ENCODE data around the gene ARID5B.

The ARID5B gene

DNA sequence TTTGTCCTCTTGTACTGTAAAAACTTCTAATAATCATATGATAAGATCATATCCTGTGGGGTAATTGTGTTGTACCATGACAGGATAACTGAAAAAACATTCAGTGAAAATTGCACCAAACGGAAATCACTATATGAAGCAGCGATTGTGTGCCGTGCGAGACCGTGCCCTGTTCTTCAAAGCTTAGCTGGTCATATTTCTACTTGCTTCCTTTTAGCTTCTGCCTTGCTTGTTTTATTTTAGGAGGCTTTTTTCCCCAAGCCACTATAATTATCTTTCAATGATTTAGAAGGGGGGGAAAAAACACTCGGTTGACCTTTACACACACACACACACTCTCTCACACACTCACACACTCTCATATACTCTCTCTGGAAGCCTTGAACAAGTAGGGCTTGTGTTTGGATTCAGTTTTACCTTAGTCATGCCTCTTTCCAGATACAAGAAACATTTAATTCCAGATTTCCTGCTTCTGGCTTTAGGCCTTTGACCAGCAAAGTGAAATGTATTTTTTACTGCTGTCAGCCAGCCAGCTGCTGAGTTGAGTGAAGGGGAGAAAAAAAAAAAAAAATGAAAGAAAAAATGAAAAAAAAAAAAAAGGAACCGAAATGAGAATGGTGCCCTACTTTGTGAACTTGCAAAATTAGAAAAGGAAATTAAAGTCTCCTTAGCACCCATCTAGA is 181.4 kb downstream of the ARID5B start:
- DNase-seq: no peak

DNA sequence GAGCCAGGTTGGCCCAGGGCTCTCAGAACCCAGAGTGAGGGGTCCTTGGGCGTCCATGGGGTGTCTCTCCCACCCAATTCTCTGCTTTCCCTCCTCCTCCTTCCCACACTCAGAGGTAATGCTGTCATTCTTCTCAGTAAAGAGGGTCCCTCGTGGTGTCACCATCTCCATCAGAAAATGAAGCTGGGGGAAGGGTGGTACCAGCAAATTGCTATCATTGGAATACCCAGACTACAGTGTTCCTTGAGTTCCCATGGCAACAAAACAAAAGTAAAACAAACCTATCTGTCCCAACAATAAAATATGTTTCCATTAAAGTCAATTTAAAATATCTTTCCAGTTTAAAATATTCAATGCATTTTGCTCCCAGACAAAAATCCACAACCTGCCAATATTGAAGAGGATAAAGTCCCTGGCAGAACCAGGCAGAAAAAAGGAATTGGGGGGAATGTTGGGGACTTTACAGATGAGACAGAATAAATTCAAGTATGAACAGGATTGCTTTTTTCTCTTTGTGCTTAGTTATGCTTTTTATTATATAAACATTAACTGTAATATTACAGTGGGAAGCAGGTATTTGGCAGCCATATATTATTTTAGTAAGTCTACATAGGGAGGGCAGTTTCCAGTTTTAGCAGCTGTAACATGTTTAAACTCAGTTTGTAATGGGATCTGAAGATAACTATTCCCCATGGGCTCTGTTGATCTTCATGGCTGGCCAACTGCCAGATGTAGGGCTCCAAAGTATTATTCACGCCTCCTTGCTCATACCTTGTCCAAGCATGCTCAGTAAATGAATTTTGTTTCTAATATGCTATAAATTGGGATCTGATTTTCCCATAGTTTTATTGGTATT is 182.1 kb downstream of the ARID5B start:
- DNase-seq: peak in 1 of 2 experiments; percentile 64

DNA sequence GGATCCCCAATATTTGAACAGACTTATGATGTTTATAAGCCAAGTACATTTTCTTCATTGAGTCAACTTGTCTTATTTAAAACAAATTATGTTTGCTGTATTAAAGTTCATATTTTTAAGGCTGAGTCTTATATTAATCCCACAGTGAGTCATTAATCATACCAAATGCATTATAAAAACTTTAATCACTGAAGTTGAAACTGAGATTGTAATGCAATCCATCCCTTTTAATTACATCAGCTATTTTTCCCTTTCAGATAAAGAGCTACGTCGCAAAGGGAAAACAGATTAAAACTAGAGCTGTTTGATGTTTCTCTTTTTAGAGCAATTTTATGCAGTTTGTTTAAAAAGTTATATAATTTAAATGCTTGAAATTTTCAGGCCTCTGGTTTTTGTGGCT is 183.0 kb downstream of the ARID5B start:
- DNase-seq: no peak

DNA sequence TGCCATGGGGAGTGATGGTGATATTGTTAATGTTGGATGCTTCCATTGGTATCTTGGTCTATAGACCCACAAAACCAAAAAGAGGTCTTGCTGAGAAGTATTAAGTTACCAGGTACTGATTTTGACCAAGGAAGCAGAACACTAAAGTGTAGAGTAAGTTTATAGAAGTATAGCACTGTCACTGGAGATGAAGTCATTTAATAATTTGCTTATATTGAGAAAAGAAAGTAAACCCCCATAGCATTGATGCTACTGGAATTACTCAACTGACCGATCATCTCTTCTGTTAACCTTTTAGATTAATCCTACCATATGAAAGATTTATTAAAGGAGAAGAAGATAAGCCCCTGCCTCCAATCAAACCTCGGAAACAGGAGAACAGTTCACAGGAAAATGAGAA is 183.9 kb downstream of the ARID5B start:
- no peak for DNase-seq

DNA sequence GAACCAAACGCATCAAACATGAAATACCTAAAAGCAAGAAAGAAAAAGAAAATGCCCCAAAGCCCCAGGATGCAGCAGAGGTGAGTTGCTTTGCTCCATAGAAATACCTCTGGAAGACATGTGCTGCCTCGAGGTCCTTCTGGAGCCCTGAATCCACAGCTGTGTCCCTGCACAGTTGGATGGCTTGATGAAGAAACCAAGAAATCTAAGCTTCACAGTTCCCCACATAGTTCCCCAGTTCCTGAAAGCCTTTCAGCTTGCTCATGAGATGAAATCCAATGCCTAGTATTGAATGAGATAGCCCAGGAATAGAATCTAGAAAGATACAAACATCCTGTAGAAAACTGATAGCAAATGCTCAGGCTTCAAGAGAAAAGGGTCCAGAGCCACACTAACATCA is 184.3 kb downstream of the ARID5B start:
- no peak for DNase-seq

DNA sequence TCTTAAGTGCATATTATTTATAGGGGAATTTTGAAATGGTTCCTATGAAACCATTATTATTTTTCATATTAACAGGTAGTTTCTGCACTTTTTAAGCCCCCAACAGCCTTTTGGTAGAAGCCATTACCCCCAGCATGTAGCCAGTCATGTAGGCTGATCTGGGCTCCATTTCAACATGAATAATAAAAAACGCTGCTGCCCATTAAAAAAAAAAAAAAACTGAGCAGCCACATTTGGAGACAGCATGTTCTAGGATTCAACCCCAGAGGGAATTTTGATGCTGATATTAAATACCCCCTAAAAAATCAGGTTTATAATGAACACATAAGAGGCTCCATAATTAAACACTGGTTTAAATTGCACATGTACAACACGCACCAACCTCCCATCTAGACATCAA is 185.8 kb downstream of the ARID5B start:
- no peak for DNase-seq

DNA sequence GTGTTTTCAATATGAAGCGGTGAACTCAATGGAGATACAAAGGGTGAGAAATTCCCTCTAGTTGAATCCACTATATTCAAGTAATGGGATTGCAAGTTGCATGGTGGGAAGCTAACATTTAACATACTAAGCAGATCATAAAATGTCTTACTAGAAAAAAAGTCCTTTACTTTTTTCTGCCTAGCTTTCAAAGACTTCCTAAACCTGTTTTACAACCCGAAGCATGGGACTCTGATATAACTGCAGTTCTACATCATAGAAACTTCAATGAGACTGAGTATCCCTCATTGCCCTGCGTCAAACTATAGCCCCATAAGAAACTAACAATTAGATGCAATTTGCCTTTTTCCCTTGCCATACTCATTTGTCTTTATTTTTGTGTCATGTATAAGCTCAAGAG is 187.3 kb downstream of the ARID5B start:
- DNase-seq: no peak

DNA sequence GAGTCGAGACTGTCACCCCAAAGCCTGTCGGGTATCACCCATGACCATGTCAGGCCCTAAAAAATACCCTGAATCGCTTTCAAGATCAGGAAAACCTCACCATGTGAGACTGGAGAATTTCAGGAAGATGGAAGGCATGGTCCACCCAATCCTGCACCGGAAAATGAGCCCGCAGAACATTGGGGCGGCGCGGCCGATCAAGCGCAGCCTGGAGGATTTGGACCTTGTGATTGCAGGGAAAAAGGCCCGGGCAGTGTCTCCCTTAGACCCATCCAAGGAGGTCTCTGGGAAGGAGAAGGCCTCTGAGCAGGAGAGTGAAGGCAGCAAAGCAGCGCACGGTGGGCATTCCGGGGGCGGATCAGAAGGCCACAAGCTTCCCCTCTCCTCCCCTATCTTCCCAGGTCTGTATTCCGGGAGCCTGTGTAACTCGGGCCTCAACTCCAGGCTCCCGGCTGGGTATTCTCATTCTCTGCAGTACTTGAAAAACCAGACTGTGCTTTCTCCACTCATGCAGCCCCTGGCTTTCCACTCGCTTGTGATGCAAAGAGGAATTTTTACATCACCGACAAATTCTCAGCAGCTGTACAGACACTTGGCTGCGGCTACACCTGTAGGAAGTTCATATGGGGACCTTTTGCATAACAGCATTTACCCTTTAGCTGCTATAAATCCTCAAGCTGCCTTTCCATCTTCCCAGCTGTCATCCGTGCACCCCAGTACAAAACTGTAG is 191.0 kb downstream of the ARID5B start:
- DNase-seq: no peak

DNA sequence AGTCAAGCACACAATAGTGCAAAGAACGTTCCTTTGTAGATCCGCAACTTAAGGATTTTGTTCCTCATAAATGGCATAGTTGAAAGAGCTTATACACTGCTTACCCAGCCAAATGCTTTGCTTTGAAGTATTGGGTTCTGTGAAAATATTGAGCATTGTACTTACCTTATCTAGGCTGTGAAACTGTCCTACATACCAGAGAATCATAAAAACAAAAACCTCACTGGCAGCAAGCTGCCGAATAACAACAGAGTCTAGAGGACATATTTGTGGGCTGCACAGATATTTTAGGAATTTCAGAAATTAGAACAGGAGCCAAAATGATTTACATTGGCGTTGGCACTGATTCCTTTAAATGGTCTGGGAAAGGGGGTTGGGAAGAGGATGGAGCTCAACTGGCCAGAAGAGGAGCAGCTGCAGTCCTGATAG is 192.4 kb downstream of the ARID5B start:
- DNase-seq: no peak

DNA sequence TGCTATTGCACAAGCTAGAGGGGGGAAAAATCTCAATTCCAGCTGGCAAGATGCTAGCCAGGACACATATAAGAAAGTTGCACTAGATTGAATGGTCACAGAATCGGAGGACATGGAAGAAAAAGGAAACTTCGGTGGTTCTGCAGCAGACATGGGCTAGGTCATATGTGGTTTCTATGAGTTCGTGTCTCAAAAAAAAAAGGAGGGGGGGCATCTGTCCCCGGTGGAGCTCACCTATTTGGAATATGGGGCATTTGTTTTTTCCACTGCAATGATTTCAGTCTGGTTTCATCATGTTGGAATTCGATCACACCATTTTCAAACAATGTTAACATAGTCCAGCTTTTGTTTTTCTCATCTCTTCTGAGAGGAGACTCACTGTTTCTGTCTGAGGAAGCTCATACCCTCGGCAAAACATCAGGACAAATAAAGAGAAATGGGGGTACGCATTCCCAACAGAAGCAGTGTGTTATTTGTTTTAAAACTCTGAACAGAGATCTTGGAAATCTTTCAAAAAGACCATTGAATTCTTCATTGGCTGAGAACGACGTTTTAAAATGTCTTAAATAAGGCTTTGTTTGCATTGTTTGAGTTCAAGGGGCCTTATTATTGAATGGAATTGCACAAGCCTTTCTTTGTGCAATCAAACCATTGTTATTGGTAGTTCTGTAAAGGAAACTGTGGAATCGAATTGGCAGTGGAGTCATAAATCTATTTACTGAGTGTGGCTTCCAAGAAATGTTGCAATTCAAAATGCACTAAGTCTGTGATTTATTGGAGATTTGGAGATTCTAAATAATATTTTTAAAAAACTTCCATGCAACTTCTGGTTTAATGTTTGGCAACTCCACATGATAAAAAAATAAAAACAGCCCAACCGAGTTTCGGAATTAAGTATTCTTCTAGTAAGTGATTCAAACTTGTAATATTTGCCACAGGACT is 194.0 kb downstream of the ARID5B start:
- no peak for DNase-seq

DNA sequence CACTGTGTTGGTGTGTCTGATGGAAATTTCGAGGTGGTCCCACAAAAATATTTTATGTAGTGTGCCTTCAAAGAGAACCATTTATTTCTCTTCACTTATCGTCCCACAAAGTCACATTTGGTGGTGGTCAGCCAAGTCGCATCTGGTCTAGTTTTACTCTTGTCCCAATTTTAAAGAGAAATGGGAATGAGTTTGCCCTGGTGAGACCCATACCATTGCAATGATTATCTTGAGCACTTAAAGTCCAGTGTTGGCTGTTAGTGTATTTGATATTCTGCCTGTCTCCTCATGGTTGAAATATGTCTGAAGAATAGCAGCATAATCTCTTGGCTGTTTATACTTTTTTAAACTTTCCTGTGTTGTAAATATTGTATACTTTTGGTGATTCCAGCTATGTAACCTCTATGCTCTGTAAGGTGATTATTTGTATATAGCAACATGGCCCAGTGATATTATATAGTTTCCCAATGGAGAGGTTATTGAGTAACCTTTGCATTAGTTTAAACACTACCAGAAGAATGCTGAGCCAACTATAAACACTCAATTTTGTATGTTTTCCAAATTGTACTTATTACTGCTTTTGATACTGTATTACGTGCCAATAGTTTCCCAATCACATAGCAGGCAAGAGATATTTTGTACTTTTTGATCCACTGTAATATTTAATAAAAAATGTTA is 194.9 kb downstream of the ARID5B start:
- no peak for DNase-seq

DNA sequence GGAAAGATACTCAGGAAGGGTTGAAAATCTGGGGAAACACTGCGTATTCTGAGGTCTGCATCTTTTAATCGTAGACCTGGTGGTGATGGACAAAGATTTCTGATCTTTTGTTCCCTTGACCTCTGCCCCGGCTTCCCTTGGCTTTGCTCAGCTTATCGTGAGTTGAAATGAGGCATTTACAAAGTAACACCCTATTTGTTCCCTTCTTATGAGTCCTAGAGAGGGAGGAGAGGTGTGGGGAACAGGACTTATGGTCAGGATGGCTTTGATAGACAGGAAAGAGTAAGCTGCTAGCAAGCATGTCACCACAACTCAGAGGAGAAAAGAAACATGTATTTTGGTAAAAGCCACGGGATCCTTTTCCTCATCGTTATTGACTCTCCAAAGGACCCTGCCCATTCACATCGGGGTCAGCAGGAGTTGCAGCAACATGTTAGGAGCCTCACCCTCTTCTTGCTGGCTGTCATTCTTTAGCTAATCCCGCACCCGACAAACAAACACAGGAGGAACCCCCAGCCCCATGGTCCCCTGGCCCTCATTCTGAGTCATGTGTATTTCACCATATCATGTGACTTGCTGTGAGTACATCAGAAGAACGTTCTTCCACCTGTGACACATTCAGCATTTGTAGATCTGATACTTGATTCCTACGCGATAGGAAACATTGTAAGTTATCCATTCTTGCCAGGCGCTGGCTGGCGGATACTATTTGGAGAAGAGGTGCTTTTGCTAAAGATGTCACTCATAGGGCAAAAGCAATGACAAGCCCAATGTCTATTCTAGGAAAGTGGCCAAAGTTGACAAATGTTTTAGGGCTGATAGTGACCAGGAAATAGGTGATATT is 197.0 kb downstream of the ARID5B start:
- DNase-seq: no peak

DNA sequence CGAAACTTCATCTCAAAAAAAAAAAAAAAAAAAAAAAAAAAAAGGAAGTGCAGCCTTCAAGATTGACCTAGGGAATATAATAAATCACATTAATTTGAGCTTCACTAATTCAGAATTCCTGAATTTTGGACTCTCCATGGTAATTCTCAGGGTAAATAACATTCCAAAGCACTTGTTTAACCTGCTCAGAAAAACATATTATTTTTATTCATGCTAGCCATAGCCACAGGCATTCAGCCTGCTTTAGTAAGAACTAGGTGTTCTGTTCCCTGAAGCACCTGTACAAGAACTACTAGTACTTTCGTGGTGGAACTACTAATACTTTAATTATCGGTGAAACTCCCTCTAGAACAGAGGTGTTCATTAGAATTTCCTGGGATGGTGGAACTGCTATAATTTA is 197.8 kb downstream of the ARID5B start:
- DNase-seq: no peak

DNA sequence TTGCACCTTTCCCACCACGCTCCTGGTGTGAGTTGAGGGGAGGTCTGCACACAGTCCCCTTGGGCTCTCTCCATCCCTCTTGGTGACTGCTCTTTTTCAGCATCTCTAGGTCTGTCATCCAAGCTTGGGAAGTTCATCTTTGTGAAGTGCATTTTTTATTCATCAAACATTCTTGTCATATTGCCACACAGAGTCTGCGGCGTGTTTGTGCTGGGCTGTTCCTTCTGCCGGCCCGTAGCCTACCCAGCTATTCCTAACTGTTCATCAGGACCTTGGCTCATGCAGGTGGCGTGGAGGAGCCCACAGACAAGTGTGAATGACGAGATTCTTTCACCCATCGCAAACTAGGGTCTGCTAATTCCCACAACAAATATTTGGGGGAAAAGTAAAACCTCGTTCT is 202.4 kb downstream of the ARID5B start:
- no peak for DNase-seq

DNA sequence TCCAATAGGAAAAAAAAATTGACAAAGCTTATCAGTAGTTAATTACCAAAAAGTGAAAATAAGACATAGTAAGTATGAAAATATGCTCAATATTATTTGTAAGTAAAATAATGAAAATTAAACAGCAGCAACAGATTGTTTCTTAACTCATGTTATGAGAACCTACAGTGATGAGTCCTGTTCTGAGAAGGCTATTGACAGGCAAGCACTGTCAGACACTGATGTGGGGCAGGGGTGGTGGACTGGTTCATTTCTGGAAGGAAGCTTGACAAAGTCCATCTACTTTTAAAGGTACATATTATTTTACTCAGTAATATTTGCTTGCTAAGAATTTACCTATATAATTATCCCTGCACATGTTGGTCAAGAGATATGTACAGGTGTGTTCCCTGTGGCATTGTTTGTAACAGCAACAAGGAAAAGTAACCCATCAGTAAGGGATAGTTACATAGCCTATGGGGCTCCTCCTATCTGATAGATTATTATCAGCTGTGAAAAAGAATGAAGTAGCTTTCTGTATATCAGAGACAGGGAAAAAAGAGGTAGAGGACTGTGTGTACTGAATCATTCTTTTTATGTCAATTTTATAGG is 205.5 kb downstream of the ARID5B start:
- no peak for DNase-seq

DNA sequence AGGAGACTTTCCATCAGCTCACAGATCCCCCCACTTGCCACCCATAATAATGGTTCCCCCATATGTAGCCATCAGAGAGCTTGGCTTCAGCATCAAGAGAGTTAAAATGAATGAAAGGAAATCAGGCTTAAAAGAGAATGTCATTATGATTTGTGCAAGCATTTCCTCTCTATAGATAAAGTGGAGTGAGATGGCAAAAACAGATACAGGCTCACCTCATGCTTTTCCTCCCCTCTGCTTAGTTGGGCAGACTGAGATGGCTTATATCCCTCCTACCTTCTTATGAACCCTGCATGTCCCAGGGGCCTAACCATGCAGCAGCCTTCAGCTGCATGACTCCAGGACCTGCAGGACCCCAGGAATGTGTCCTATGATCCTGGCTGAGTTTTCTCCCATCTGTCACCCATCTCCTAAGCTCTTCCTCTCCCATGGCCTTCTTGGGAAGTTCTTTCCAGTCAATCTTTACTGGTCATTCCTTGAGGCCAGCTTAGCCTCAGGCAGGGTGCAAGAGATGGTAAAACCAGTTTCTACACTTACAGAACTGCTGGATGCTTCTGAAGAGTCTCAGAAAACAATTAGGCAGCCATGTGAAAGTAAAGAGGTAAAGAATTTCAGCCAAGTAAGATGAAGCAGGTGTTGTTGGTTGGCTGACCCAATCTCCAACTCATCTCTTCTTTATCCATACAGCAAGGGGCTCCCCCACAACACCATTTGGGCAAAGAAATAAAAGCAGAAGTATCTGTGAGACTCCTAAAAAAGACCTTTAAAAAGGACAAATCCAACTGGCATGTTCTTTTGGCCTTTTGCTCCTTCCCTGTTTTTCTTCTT is 207.5 kb downstream of the ARID5B start:
- DNase-seq: no peak

DNA sequence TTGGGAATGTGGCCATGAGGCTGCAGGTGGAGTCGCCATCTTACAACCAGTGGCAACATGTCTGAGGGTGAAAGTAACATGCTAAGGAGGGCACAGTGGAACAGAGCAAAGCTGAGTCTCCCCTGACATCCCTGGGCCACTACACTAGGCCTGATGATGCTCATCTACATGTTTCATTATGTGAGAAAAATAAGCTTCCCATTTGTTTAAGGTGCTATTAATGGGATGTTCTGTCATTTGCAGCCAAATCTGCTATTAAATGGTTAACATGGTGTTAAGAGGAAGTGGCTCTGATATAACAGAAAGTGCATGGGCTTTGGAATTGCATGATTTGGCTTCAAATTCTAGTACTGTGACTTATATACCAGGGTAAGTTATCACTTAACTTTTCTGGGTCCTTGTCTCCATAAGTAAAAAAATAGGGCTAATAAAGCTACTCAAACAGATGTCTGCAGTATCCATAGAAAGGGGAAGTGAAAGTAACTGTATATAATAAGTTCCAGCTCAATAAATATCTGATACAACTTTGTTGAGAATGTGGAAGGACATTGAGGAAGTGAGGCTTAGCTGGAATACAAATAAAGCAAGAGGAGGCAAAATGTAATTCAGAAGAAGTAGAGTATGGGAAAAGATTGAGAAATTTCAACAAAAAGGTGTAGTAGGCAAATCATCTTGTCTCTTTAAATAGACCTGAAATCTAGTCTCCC is 208.2 kb downstream of the ARID5B start:
- no peak for DNase-seq

DNA sequence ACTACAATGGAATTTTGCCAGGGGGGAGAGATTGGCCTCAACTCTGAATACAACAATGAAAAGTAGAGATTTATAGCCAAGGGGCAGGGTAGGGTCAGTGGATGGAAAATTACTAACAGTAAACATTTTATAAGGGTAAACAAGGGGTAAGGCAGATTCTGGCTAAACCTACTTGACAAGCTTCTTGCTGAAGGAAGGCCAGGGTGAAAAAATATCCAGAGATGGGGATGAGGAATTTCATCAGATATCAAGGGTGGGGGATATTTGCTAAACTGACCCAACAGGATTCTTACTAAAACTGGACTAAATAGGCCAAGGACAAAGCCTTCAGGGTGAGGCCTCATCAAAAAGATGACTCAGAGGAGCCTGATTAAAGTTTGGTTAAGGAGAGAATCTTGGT is 210.8 kb downstream of the ARID5B start:
- no peak for DNase-seq

DNA sequence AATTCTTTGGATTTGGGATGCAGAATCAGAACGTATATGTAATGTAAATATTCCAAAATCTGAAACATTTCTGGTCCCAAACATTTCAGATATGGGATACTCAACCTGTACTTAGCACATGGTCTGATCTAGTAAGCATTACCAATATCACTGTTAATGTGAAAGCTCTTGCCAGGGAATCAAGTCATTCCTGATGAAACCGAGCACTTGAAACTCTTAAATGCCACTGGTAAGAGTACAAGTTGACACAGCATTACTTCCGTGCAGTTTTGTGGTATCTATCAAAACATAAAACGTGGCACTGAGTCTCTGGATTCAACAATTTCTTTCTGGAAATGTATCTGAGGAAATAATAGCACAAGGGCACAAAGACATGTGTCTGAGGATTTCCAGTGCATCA is 211.5 kb downstream of the ARID5B start:
- no peak for DNase-seq
